ENCODE data around the gene UTP3.

GRCh38 chr4:70654605-70655011 lies 33.7 kb upstream of the UTP3 start:
- TF ChIP-seq, protein P1, sequence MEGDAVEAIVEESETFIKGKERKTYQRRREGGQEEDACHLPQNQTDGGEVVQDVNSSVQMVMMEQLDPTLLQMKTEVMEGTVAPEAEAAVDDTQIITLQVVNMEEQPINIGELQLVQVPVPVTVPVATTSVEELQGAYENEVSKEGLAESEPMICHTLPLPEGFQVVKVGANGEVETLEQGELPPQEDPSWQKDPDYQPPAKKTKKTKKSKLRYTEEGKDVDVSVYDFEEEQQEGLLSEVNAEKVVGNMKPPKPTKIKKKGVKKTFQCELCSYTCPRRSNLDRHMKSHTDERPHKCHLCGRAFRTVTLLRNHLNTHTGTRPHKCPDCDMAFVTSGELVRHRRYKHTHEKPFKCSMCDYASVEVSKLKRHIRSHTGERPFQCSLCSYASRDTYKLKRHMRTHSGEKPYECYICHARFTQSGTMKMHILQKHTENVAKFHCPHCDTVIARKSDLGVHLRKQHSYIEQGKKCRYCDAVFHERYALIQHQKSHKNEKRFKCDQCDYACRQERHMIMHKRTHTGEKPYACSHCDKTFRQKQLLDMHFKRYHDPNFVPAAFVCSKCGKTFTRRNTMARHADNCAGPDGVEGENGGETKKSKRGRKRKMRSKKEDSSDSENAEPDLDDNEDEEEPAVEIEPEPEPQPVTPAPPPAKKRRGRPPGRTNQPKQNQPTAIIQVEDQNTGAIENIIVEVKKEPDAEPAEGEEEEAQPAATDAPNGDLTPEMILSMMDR (IDR thresholded peaks at IDR 0.05 in 8 of 11, conservative IDR thresholded peaks at IDR 0.05 in 3 of 11): no peak
- no peak for TF ChIP-seq POLR2A (IDR thresholded peaks at IDR 0.05)
